Keratinocyte (primary cell): ENCODE results near the gene PLEKHA6.

ENCODE experiments used
- EZH2 ChIP-seq: IDR thresholded peaks from one replicate; pipeline ENCODE4 v1.6.1; 2012; ENCODE audit warnings: inconsistent platforms, mild to moderate bottlenecking, low read length, moderate library complexity
- TF ChIP-seq, protein P1 (sequence below), 3 experiments: IDR thresholded peaks in 1 of 3; conservative IDR thresholded peaks in 1 of 3; optimal IDR thresholded peaks in 1 of 3; 2 replicates in 2 of 3; 3 replicates in 1 of 3; pipeline versions ENCODE3 to v1.5.1; 2011; ENCODE audit warnings: low read length in 3 of 3, mild to moderate bottlenecking in 3 of 3, moderate library complexity in 2 of 3, control low read depth in 1 of 3, inconsistent platforms in 1 of 3; ENCODE audit not compliant: insufficient read depth in 2 of 3; ENCODE audit errors: extremely low read depth in 1 of 3

GRCh38 chr1:204275695-204276370 is 83.9 kb downstream of the PLEKHA6 start:
- TF ChIP-seq, protein P1, sequence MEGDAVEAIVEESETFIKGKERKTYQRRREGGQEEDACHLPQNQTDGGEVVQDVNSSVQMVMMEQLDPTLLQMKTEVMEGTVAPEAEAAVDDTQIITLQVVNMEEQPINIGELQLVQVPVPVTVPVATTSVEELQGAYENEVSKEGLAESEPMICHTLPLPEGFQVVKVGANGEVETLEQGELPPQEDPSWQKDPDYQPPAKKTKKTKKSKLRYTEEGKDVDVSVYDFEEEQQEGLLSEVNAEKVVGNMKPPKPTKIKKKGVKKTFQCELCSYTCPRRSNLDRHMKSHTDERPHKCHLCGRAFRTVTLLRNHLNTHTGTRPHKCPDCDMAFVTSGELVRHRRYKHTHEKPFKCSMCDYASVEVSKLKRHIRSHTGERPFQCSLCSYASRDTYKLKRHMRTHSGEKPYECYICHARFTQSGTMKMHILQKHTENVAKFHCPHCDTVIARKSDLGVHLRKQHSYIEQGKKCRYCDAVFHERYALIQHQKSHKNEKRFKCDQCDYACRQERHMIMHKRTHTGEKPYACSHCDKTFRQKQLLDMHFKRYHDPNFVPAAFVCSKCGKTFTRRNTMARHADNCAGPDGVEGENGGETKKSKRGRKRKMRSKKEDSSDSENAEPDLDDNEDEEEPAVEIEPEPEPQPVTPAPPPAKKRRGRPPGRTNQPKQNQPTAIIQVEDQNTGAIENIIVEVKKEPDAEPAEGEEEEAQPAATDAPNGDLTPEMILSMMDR (optimal IDR thresholded peaks at IDR 0.05 in 1 of 3, IDR thresholded peaks at IDR 0.05 in 1 of 3, conservative IDR thresholded peaks at IDR 0.05 in 1 of 3; ENCODE audit: extremely low read depth in 1 of 3, insufficient read depth in 2 of 3, low read length in 3 of 3), result no peak
- TF ChIP-seq EZH2, result no peak
